Activated CD4-positive, alpha-beta memory T cell treated with anti-CD3 and anti-CD28 coated beads, Interleukin-2, amount 10 ng/mL, durations not matched to agents 7 days and 5 days (primary cell): ENCODE measurements around the gene DTHD1. TPM values are rescaled to one million over a fixed set of nuclear protein-coding genes. Genes with fewer than 3 reads are reported as not detected.
A peak's percentile ranks its signal among the peaks of the same experiment; 100 is the strongest.

ENCODE experiments used
- CTCF ChIA-PET: fragments of 350-600 bp; sonication (Branson Sonifier 250); formaldehyde crosslinking; loops from one replicate; lab custom pipeline; 2021; ENCODE audit warnings: antibody characterized with exemption, inconsistent platforms; lab: Charles Lee
- POLR2A ChIA-PET: fragments of 350-600 bp; sonication (Branson Sonifier 250); formaldehyde crosslinking; loops from one replicate; lab custom pipeline; 2021; ENCODE audit warnings: antibody characterized with exemption; lab: Charles Lee
- DNase-seq: peaks from one replicate; pipeline ENCODE4 v3.0.0-alpha.2; 2020
- H3K27ac Mint-ChIP-seq: one replicate; pipeline ENCODE4 v1.8.0; 2021; ENCODE audit warnings: mild to moderate bottlenecking, mixed read lengths
- H3K27me3 Mint-ChIP-seq: one replicate; pipeline ENCODE4 v1.8.0; 2021; ENCODE audit warnings: mixed read lengths
- H3K36me3 Mint-ChIP-seq: one replicate; pipeline ENCODE4 v1.8.0; 2021; ENCODE audit warnings: low read depth, mixed read lengths
- H3K4me1 Mint-ChIP-seq: one replicate; pipeline ENCODE4 v1.8.0; 2021; ENCODE audit warnings: mixed read lengths
- H3K4me3 Mint-ChIP-seq: one replicate; pipeline ENCODE4 v1.8.0; 2021; ENCODE audit warnings: mild to moderate bottlenecking, mixed read lengths
- H3K9me3 Mint-ChIP-seq: one replicate; pipeline ENCODE4 v1.8.0; 2021; ENCODE audit warnings: mixed read lengths
- total RNA-seq, 2 experiments: library from RNA; stranded (reverse); gene quantifications; one replicate each; pipeline ENCODE4 v1.2.3, GENCODE V29; 2021

DTHD1 gene
- total RNA-seq, 2 experiments from 2014 or later: 1.3 to 1.5 TPM

GRCh38 chr4:36322921-36323354 is 41.5 kb downstream of the DTHD1 start:
- peaks cover 12% of the 10 kb centered on the region for H3K36me3 Mint-ChIP-seq
- H3K27me3 Mint-ChIP-seq: peaks cover 2% of the 10 kb centered on the region
- H3K27ac Mint-ChIP-seq: peak overlapping the region; percentile 76
- peaks cover 75% of the 10 kb centered on the region for H3K4me1 Mint-ChIP-seq
- H3K4me3 Mint-ChIP-seq: peak overlapping the region; percentile 0
- DNase-seq: peak; percentile 62
- CTCF ChIA-PET: no interaction called here
- H3K9me3 Mint-ChIP-seq: peaks cover 6% of the 10 kb centered on the region
- POLR2A ChIA-PET: no interaction called here

- H3K4me1 Mint-ChIP-seq: peaks cover 68% of the 10 kb centered on the region
- peaks cover 4% of the 10 kb centered on the region for H3K9me3 Mint-ChIP-seq
- DNase-seq: no peak
- no peak overlapping the region for H3K4me3 Mint-ChIP-seq
- ChIA-PET POLR2A (interaction anchor here (1.0 kb wide), 1 partner anchor 80 kb away, joined by 6 read pairs; the partner anchor contains the start of gene ARAP2), CTCF (interaction anchor here (2.3 kb wide), 1 partner anchor 38 kb away, joined by 6 read pairs; no protein-coding TSS in a partner anchor)
- peaks cover 2% of the 10 kb centered on the region for H3K27me3 Mint-ChIP-seq
- peaks cover 14% of the 10 kb centered on the region for H3K36me3 Mint-ChIP-seq
- no peak overlapping the region for H3K27ac Mint-ChIP-seq
Observed at GRCh38 chr4:36323816-36324419, 42.5 kb downstream of the DTHD1 start.

- peaks cover 2% of the 10 kb centered on the region for H3K9me3 Mint-ChIP-seq
- CTCF ChIA-PET: interaction anchor here (1.1 to 2.3 kb wide), 5 partner anchors 39 to 83 kb away, joined by 3 to 7 read pairs (median 4); no protein-coding TSS in a partner anchor
- no peak overlapping the region for H3K4me3 Mint-ChIP-seq
- no peak for DNase-seq
- peaks cover 13% of the 10 kb centered on the region for H3K36me3 Mint-ChIP-seq
- peaks cover 2% of the 10 kb centered on the region for H3K27me3 Mint-ChIP-seq
- peaks cover 65% of the 10 kb centered on the region for H3K4me1 Mint-ChIP-seq
- POLR2A ChIA-PET: interaction anchor here (0.7 to 1.9 kb wide), 5 partner anchors 38 to 84 kb away, joined by 3 to 13 read pairs (median 8); partner anchors contain the start of gene ARAP2
- H3K27ac Mint-ChIP-seq: no peak overlapping the region
Observed at GRCh38 chr4:36324808-36325207, 43.4 kb downstream of the DTHD1 start.

DNA sequence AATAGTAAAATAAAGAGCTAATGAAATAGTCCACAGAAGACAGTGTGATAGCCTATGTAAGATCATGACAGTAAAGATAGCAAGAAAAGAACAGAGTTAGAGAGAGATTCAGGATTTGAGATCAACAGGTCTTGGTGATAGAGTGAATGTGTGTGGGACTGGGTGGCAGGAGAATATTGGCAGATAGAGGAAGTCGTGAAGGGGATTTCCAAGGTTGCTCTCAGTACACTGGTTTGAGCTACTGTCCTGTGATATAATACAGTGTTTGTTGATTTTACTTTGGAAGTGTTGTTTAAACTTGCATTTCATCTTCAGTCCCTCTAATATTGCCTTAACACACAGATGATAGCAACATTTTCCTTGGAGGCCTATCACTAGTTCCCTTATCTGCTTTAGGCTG is 44.1 kb downstream of the DTHD1 start:
- Mint-ChIP-seq H3K4me3 (no peak overlapping the region), H3K36me3 (peaks cover 7% of the 10 kb centered on the region), H3K4me1 (peaks cover 58% of the 10 kb centered on the region), H3K27me3 (peaks cover 2% of the 10 kb centered on the region), H3K27ac (peak overlapping the region; percentile 13), H3K9me3 (no peaks in the 10 kb centered on the region)
- no peak for DNase-seq
- POLR2A ChIA-PET: interaction anchor here (0.7 to 1.9 kb wide), 5 partner anchors 39 to 84 kb away, joined by 3 to 13 read pairs (median 8); partner anchors contain the start of gene ARAP2
- CTCF ChIA-PET: interaction anchor here (1.1 to 2.3 kb wide), 5 partner anchors 39 to 84 kb away, joined by 3 to 7 read pairs (median 4); no protein-coding TSS in a partner anchor

- no peak for DNase-seq
- no peak overlapping the region for H3K4me3 Mint-ChIP-seq
- ChIA-PET POLR2A (interaction anchor here (1.3 to 1.9 kb wide), 4 partner anchors 40 to 85 kb away, joined by 3 to 13 read pairs (median 10); partner anchors contain the start of gene ARAP2), CTCF (interaction anchor here (1.1 to 2.3 kb wide), 5 partner anchors 40 to 84 kb away, joined by 3 to 7 read pairs (median 4); no protein-coding TSS in a partner anchor)
- peak overlapping the region; percentile 4 for H3K27ac Mint-ChIP-seq
- H3K36me3 Mint-ChIP-seq: peaks cover 7% of the 10 kb centered on the region
- H3K27me3 Mint-ChIP-seq: peaks cover 2% of the 10 kb centered on the region
- no peaks in the 10 kb centered on the region for H3K9me3 Mint-ChIP-seq
- H3K4me1 Mint-ChIP-seq: peaks cover 54% of the 10 kb centered on the region
Observed at GRCh38 chr4:36325926-36326325, 44.5 kb downstream of the DTHD1 start.

- CTCF ChIA-PET: no interaction called here
- peaks cover 48% of the 10 kb centered on the region for H3K4me1 Mint-ChIP-seq
Observed at GRCh38 chr4:36326476-36327029, 45.1 kb downstream of the DTHD1 start.

GRCh38 chr4:36327400-36327799 is 46.0 kb downstream of the DTHD1 start:
- Mint-ChIP-seq H3K9me3 (no peaks in the 10 kb centered on the region), H3K4me3 (no peak overlapping the region), H3K27me3 (peaks cover 2% of the 10 kb centered on the region), H3K27ac (no peak overlapping the region), H3K4me1 (peaks cover 43% of the 10 kb centered on the region), H3K36me3 (peaks cover 7% of the 10 kb centered on the region)
- POLR2A ChIA-PET: no interaction called here
- CTCF ChIA-PET: interaction anchor here (0.9 kb wide), 1 partner anchor 83 kb away, joined by 3 read pairs; the partner anchor contains the start of gene ARAP2
- no peak for DNase-seq

More at GRCh38 chr4:36326476-36327029, 45.1 kb downstream of the DTHD1 start:
- DNase-seq: no peak
- no peaks in the 10 kb centered on the region for H3K9me3 Mint-ChIP-seq
- H3K27ac Mint-ChIP-seq: no peak overlapping the region
- H3K4me3 Mint-ChIP-seq: no peak overlapping the region
- POLR2A ChIA-PET: interaction anchor here (1.9 kb wide), 1 partner anchor 40 kb away, joined by 11 read pairs; no protein-coding TSS in a partner anchor
- H3K27me3 Mint-ChIP-seq: peaks cover 2% of the 10 kb centered on the region
- peaks cover 7% of the 10 kb centered on the region for H3K36me3 Mint-ChIP-seq

GRCh38 chr4:36328130-36328529 is 46.7 kb downstream of the DTHD1 start:
- Mint-ChIP-seq H3K27ac (no peak overlapping the region), H3K4me1 (peaks cover 40% of the 10 kb centered on the region), H3K9me3 (no peaks in the 10 kb centered on the region), H3K27me3 (peaks cover 2% of the 10 kb centered on the region), H3K36me3 (peaks cover 7% of the 10 kb centered on the region), H3K4me3 (no peak overlapping the region)
- ChIA-PET POLR2A (interaction anchor here (3.0 kb wide), 1 partner anchor 84 kb away, joined by 13 read pairs; the partner anchor contains the start of gene ARAP2), CTCF (interaction anchor here (0.9 kb wide), 1 partner anchor 84 kb away, joined by 3 read pairs; the partner anchor contains the start of gene ARAP2)
- no peak for DNase-seq

- ChIA-PET POLR2A (interaction anchor here (1.5 to 3.0 kb wide), 2 partner anchors 44 to 85 kb away, joined by 7 to 13 read pairs; partner anchors contain the start of gene ARAP2), CTCF (interaction anchor here (2.0 kb wide), 1 partner anchor 71 kb away, joined by 8 read pairs; no protein-coding TSS in a partner anchor)
- Mint-ChIP-seq H3K36me3 (peaks cover 7% of the 10 kb centered on the region), H3K27me3 (peaks cover 2% of the 10 kb centered on the region), H3K4me3 (no peak overlapping the region), H3K9me3 (no peaks in the 10 kb centered on the region), H3K27ac (no peak overlapping the region), H3K4me1 (peaks cover 35% of the 10 kb centered on the region)
- no peak for DNase-seq
Observed at GRCh38 chr4:36329228-36329627, 47.8 kb downstream of the DTHD1 start.

- Mint-ChIP-seq H3K9me3 (no peaks in the 10 kb centered on the region), H3K4me1 (peaks cover 22% of the 10 kb centered on the region), H3K4me3 (no peak overlapping the region), H3K27me3 (no peaks in the 10 kb centered on the region), H3K27ac (no peak overlapping the region), H3K36me3 (peaks cover 4% of the 10 kb centered on the region)
- ChIA-PET POLR2A (interaction anchor here (1.0 to 3.0 kb wide), 2 partner anchors 45 to 87 kb away, joined by 4 to 13 read pairs; partner anchors contain the start of gene ARAP2), CTCF (interaction anchor here (1.6 to 2.0 kb wide), 2 partner anchors 17 to 69 kb away, joined by 5 to 8 read pairs; no protein-coding TSS in a partner anchor)
- no peak for DNase-seq
Observed at GRCh38 chr4:36330796-36331195, 49.4 kb downstream of the DTHD1 start.

- POLR2A ChIA-PET: interaction anchor here (0.7 to 2.1 kb wide), 3 partner anchors 14 to 89 kb away, joined by 3 to 17 read pairs (median 5); partner anchors contain the start of gene ARAP2
- Mint-ChIP-seq H3K27ac (no peak overlapping the region), H3K36me3 (peaks cover 4% of the 10 kb centered on the region), H3K4me3 (no peak overlapping the region), H3K9me3 (no peaks in the 10 kb centered on the region), H3K27me3 (no peaks in the 10 kb centered on the region), H3K4me1 (peaks cover 23% of the 10 kb centered on the region)
- CTCF ChIA-PET: interaction anchor here (0.9 to 2.3 kb wide), 2 partner anchors 16 to 68 kb away, joined by 3 to 7 read pairs; no protein-coding TSS in a partner anchor
- DNase-seq: no peak
Observed at GRCh38 chr4:36332023-36332781, 50.8 kb downstream of the DTHD1 start.

DNA sequence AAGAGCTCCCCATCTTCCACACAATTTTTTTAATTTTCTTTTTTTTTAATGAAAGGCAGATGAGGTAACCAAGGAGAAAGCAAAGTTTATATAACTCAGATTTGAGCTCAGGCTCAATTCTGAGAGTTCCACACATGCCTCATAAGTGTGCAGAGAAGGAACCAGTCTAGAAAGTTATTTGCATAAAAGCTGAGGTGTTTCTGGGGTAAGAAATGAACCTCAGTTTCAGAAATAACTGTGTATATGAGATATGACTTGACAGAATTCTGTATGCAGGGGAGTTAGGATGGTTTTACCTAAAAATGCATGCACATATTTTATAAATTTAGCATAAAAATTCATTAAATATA is 51.3 kb downstream of the DTHD1 start:
- CTCF ChIA-PET: interaction anchor here (0.9 to 2.3 kb wide), 2 partner anchors 15 to 67 kb away, joined by 3 to 7 read pairs; no protein-coding TSS in a partner anchor

More for the DNA sequence above, 51.3 kb downstream of the DTHD1 start:
- no peak overlapping the region for H3K27ac Mint-ChIP-seq
- POLR2A ChIA-PET: interaction anchor here (1.3 to 2.1 kb wide), 2 partner anchors 46 to 89 kb away, joined by 5 to 17 read pairs; partner anchors contain the start of gene ARAP2
- DNase-seq: no peak
- peaks cover 4% of the 10 kb centered on the region for H3K36me3 Mint-ChIP-seq
- no peaks in the 10 kb centered on the region for H3K9me3 Mint-ChIP-seq
- H3K4me3 Mint-ChIP-seq: no peak overlapping the region
- H3K4me1 Mint-ChIP-seq: peaks cover 24% of the 10 kb centered on the region
- no peaks in the 10 kb centered on the region for H3K27me3 Mint-ChIP-seq
